Skeletal muscle satellite cell (primary cell): ENCODE data around the gene CLSTN1.

Experiments used
- H3K27me3 ChIP-seq: 2 replicates; pipeline ENCODE4 v1.7.0; 2013; ENCODE audit warnings: low read length; ENCODE audit not compliant: control insufficient read depth, insufficient read depth
- H3K36me3 ChIP-seq: 2 replicates; pipeline ENCODE4 v1.7.0; 2013; ENCODE audit warnings: mild to moderate bottlenecking, control low read depth, low read length; ENCODE audit not compliant: insufficient read depth
- H3K4me1 ChIP-seq: 2 replicates; pipeline ENCODE4 v1.7.0; 2013; ENCODE audit warnings: low read length; ENCODE audit not compliant: control insufficient read depth, insufficient read depth
- H3K4me2 ChIP-seq: 2 replicates; pipeline ENCODE4 v1.7.0; 2013; ENCODE audit warnings: mild to moderate bottlenecking, low read length
- H3K4me3 ChIP-seq: 2 replicates; pipeline ENCODE4 v1.7.0; 2013; ENCODE audit warnings: low read length
- H3K9ac ChIP-seq: 2 replicates; pipeline ENCODE4 v1.7.0; 2013; ENCODE audit warnings: mild to moderate bottlenecking, low read depth, low read length, moderate library complexity
- H3K9me3 ChIP-seq: replicated peaks from 2 replicates; pipeline ENCODE4 v1.7.0; 2013; ENCODE audit warnings: mild to moderate bottlenecking, control low read depth, low read length

Gene CLSTN1

GRCh38 chr1:9840176-9840575 lies 16.4 kb upstream of the CLSTN1 start:
- Histone ChIP-seq H3K4me1 (peaks cover 18% of the 10 kb centered on the region), H3K36me3 (no peaks in the 10 kb centered on the region), H3K9me3 (no peaks in the 10 kb centered on the region), H3K9ac (no peak overlapping the region), H3K27me3 (peaks cover 5% of the 10 kb centered on the region), H3K4me2 (no peak overlapping the region), H3K4me3 (no peak overlapping the region)

- peaks cover 5% of the 10 kb centered on the region for H3K27me3 ChIP-seq
- peaks cover 16% of the 10 kb centered on the region for H3K4me1 ChIP-seq
- H3K9me3 ChIP-seq = no peaks in the 10 kb centered on the region
- no peak overlapping the region for H3K9ac ChIP-seq
- H3K4me2 ChIP-seq = no peak overlapping the region
- H3K4me3 ChIP-seq = no peak overlapping the region
- no peaks in the 10 kb centered on the region for H3K36me3 ChIP-seq
Measured at GRCh38 chr1:9838946-9839345, 15.2 kb upstream of the CLSTN1 start.

DNA sequence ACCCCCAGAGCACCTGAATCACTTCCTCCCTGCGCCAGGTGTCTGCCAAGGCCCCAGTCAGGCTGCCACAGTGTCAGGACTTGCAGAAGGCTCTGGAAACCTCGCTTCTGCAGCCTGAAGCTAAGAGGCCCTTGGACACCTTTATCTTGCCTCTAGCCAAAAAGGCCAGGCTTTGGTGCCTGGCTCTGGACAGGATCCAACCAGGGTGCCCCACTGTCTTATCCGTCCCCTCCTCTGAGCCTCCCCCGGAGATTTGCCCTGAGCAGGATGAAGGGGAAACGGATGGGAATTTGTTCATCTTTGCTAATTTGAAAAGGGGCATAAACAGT lies 12.8 kb upstream of the CLSTN1 start:
- Histone ChIP-seq H3K4me2 (no peak overlapping the region), H3K9me3 (no peaks in the 10 kb centered on the region), H3K36me3 (no peaks in the 10 kb centered on the region), H3K9ac (no peak overlapping the region), H3K27me3 (peaks cover 1% of the 10 kb centered on the region), H3K4me3 (no peak overlapping the region), H3K4me1 (peaks cover 10% of the 10 kb centered on the region)

- Histone ChIP-seq H3K4me1 (peaks cover 10% of the 10 kb centered on the region), H3K36me3 (no peaks in the 10 kb centered on the region), H3K9ac (no peak overlapping the region), H3K4me2 (peak overlapping the region; percentile 40), H3K9me3 (no peaks in the 10 kb centered on the region), H3K4me3 (no peak overlapping the region), H3K27me3 (no peaks in the 10 kb centered on the region)
Measured at GRCh38 chr1:9835758-9836631, 12.2 kb upstream of the CLSTN1 start.

GRCh38 chr1:9835404-9835757 lies 11.6 kb upstream of the CLSTN1 start:
- Histone ChIP-seq H3K9ac (no peak overlapping the region), H3K27me3 (no peaks in the 10 kb centered on the region), H3K4me2 (peak overlapping the region; percentile 40), H3K36me3 (no peaks in the 10 kb centered on the region), H3K4me1 (peaks cover 10% of the 10 kb centered on the region), H3K9me3 (no peaks in the 10 kb centered on the region), H3K4me3 (no peak overlapping the region)

- H3K4me2 ChIP-seq = no peak overlapping the region
- no peaks in the 10 kb centered on the region for H3K9me3 ChIP-seq
- no peak overlapping the region for H3K9ac ChIP-seq
- no peak overlapping the region for H3K4me3 ChIP-seq
- no peaks in the 10 kb centered on the region for H3K36me3 ChIP-seq
- H3K27me3 ChIP-seq = no peaks in the 10 kb centered on the region
- H3K4me1 ChIP-seq = peaks cover 10% of the 10 kb centered on the region
Measured at GRCh38 chr1:9833632-9834031, 9.9 kb upstream of the CLSTN1 start.

DNA sequence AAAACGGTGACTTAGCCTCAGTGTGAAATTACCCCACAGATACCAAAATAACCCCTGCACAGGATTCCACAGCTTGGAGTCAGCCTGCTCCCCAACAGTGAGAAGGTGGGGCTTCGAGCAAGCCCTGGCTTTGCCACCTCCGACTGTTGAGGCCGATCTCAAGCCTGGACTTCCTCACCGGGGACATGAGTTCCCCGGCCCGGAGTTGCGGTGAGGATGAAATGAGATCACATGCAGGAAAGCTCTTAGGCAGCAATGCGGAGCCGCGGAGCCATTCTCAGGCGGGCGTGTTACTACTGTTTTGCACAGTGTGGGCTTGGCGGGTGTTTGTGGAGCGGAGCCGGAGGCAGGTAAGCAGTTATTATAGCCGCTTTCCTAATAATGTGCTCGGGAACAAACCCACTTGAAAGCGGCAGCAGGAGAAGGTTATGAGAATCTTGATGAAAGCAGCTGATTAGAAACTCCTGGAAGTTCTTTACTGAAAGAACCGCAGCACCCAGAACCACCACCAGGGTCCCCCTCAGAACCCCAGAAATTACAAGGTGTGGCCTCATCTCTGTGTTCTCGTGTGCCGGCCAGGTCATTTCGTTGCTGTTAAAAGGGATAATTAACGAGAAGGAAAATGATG lies 3.9 kb upstream of the CLSTN1 start:
- no peaks in the 10 kb centered on the region for H3K9me3 ChIP-seq
- H3K4me1 ChIP-seq = peaks cover 17% of the 10 kb centered on the region
- H3K36me3 ChIP-seq = no peaks in the 10 kb centered on the region
- no peak overlapping the region for H3K4me2 ChIP-seq
- H3K4me3 ChIP-seq = no peak overlapping the region
- no peak overlapping the region for H3K9ac ChIP-seq
- peaks cover 3% of the 10 kb centered on the region for H3K27me3 ChIP-seq

DNA sequence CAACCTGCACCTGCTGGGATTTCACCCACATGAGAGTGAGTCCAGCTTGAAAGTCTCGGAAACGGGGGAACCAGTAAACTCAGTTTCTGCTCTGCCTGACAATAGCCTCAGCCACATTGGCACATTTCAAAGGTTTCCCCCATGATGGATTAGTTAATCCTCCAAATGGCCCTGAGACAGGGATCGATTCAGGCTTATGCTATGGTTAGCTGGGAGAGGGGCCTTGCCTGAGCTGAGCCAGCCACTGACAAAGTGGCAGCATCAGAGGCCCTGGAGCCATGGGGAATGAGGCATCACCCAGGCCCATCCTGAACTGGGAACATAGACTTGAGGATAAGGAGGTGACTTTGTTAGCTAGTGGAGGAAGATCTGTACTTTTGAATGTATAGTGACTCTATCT lies 2.9 kb upstream of the CLSTN1 start:
- Histone ChIP-seq H3K27me3 (peaks cover 3% of the 10 kb centered on the region), H3K9ac (no peak overlapping the region), H3K36me3 (no peaks in the 10 kb centered on the region), H3K9me3 (no peaks in the 10 kb centered on the region), H3K4me1 (peaks cover 25% of the 10 kb centered on the region), H3K4me3 (no peak overlapping the region), H3K4me2 (no peak overlapping the region)

GRCh38 chr1:9826087-9826486 lies 2.3 kb upstream of the CLSTN1 start:
- H3K4me1 ChIP-seq = peaks cover 25% of the 10 kb centered on the region
- H3K4me3 ChIP-seq = no peak overlapping the region
- H3K36me3 ChIP-seq = no peaks in the 10 kb centered on the region
- peak overlapping the region; percentile 50 for H3K4me2 ChIP-seq
- H3K27me3 ChIP-seq = peaks cover 3% of the 10 kb centered on the region
- no peaks in the 10 kb centered on the region for H3K9me3 ChIP-seq
- H3K9ac ChIP-seq = no peak overlapping the region

DNA sequence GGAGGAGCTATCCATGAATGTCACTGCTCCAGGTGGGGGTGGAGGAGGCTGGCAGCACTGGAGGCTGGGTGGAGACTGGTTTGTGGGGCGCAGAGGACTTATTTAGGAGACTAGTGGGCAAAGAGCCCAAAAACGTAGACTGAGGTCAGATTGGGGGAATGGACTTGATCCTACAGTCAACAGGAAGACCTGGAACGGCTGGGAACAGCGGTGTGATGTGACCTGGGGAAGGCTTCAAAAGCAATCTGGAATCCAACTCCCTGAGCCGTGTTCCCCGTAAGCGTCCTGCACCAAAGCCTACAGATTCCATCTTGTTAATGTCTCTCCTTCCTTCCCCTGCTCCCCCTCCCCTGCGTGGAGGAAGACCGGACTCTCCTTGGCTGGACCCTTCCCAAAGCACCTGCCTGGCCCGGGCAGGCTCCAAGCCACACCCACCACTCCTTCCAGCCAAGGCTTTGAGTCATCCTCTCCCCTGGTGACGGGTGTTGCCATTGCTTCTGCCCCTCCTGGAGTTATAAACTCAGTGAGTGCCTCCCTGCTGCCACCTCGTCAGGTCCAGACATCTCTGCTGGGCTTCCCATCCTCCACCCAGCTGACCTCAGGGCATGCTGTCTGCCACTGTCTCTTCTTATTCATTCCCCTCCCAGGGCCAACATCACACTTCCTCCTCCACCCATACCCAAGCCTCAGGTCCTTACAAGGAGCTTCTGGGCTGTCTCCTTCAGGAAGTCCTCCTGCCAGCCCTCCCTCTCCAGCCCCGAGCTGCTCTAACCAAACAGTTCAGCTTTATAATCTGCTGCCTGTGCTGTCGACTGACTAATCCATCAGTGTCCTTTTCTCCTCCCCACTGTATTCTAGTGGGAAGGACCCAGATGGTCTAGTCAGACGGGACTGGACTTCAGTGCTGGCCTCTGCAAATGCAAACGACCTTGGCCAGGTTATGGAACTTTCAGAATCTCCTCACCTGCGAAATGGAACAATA lies 1.6 kb upstream of the CLSTN1 start:
- H3K9ac ChIP-seq = no peak overlapping the region
- H3K9me3 ChIP-seq = no peaks in the 10 kb centered on the region
- peaks cover 3% of the 10 kb centered on the region for H3K27me3 ChIP-seq
- peak overlapping the region; percentile 50 for H3K4me2 ChIP-seq
- no peak overlapping the region for H3K4me3 ChIP-seq
- H3K4me1 ChIP-seq = peaks cover 25% of the 10 kb centered on the region
- H3K36me3 ChIP-seq = no peaks in the 10 kb centered on the region

DNA sequence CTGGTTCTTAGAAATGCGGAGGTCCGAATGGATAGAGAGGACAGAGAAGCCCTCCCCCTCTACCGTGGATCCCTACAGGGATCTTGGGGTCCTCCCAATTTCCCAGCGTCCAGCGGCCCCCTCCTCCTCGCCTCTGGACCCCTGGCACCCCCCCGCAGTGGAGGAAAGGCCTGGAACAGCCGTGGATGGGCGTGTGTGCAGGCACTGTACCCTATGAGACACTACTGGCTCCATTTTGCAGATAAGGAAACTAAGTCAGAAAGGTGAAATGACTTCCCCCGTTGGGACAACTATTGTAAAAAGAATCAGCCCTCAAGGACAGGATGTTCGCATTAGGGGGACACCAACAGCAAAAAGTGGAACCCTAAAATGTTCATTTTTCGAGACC lies 931 bp upstream of the CLSTN1 start:
- Histone ChIP-seq H3K9me3 (no peaks in the 10 kb centered on the region), H3K9ac (no peak overlapping the region), H3K4me3 (peak overlapping the region; percentile 74), H3K4me1 (peaks cover 25% of the 10 kb centered on the region), H3K27me3 (peaks cover 3% of the 10 kb centered on the region), H3K36me3 (no peaks in the 10 kb centered on the region), H3K4me2 (peak overlapping the region; percentile 97)
